H9 (cell line): ENCODE data around the gene DNASE1L2. TPM values are rescaled to one million over a fixed set of nuclear protein-coding genes. Genes with fewer than 3 reads are reported as not detected.

Experiments used
- DNase-seq: peaks from one replicate; pipeline ENCODE4 v3.0.0-alpha.2; 2017
- H2AFZ ChIP-seq: one replicate; pipeline ENCODE4 v1.6.1; 2013; ENCODE audit warnings: mild to moderate bottlenecking, low read length, control low read depth, moderate library complexity
- H2AK5ac ChIP-seq: 2 replicates; pipeline ENCODE4 v1.6.1; 2013; ENCODE audit warnings: low read length, control low read depth, mixed read lengths; ENCODE audit not compliant: insufficient read length
- H2BK120ac ChIP-seq: one replicate; pipeline ENCODE4 v1.6.1; 2013; ENCODE audit warnings: low read depth, mild to moderate bottlenecking, low read length, control low read depth, inconsistent platforms; ENCODE audit not compliant: poor library complexity, severe bottlenecking
- H2BK12ac ChIP-seq: 2 replicates; pipeline ENCODE4 v1.6.1; 2013; ENCODE audit warnings: low read length, control low read depth, mixed read lengths, low read depth; ENCODE audit not compliant: insufficient read length
- H2BK15ac ChIP-seq: 2 replicates; pipeline ENCODE4 v1.6.1; 2013; ENCODE audit warnings: low read depth, low read length, control low read depth
- H2BK20ac ChIP-seq: one replicate; pipeline ENCODE4 v1.6.1; 2013; ENCODE audit warnings: low read depth, mild to moderate bottlenecking, low read length, control low read depth, inconsistent platforms; ENCODE audit not compliant: poor library complexity, severe bottlenecking
- H2BK5ac ChIP-seq: 2 replicates; pipeline ENCODE4 v1.6.1; 2013; ENCODE audit warnings: low read length, control low read depth, mixed read lengths; ENCODE audit not compliant: insufficient read length
- H3K14ac ChIP-seq: 2 replicates; pipeline ENCODE4 v1.6.1; 2013; ENCODE audit warnings: low read length, control low read depth; ENCODE audit not compliant: insufficient read depth
- H3K18ac ChIP-seq: 2 replicates; pipeline ENCODE4 v1.6.1; 2013; ENCODE audit warnings: low read depth, mild to moderate bottlenecking, mixed read lengths, low read length, control low read depth; ENCODE audit not compliant: insufficient read length
- H3K23ac ChIP-seq: 2 replicates; pipeline ENCODE4 v1.6.1; 2013; ENCODE audit warnings: low read length, control low read depth, mixed read lengths, low read depth; ENCODE audit not compliant: insufficient read length
- H3K23me2 ChIP-seq: 2 replicates; pipeline ENCODE4 v1.6.1; 2013; ENCODE audit warnings: low read depth, mild to moderate bottlenecking, mixed read lengths, low read length, control low read depth; ENCODE audit not compliant: insufficient read length, poor library complexity, severe bottlenecking
- H3K27ac ChIP-seq: 2 replicates; pipeline ENCODE4 v1.5.1; 2013; ENCODE audit warnings: low read length, control low read depth, mixed read lengths, low read depth; ENCODE audit not compliant: insufficient read length
- H3K27me3 ChIP-seq: 2 replicates; pipeline ENCODE4 v1.6.1; 2013; ENCODE audit warnings: low read length, control low read depth, inconsistent platforms; ENCODE audit not compliant: insufficient read depth
- H3K4ac ChIP-seq: 2 replicates; pipeline ENCODE4 v1.6.1; 2013; ENCODE audit warnings: low read depth, mild to moderate bottlenecking, control low read depth, inconsistent platforms, low read length, moderate library complexity
- H3K4me1 ChIP-seq: 2 replicates; pipeline ENCODE4 v1.6.1; 2013; ENCODE audit warnings: low read length, control low read depth, inconsistent platforms; ENCODE audit not compliant: insufficient read depth
- H3K4me2 ChIP-seq: 2 replicates; pipeline ENCODE4 v1.6.1; 2013; ENCODE audit warnings: low read length, control low read depth, mixed read lengths; ENCODE audit not compliant: insufficient read length, insufficient read depth
- H3K56ac ChIP-seq: 2 replicates; pipeline ENCODE4 v1.6.1; 2013; ENCODE audit warnings: low read depth, mild to moderate bottlenecking, mixed read lengths, low read length, control low read depth; ENCODE audit not compliant: insufficient read length
- H3K79me1 ChIP-seq: 2 replicates; pipeline ENCODE4 v1.6.1; 2013; ENCODE audit warnings: low read depth, mild to moderate bottlenecking, moderate library complexity, low read length, control low read depth, inconsistent platforms; ENCODE audit not compliant: insufficient read depth, poor library complexity, severe bottlenecking
- H3K79me2 ChIP-seq: 2 replicates; pipeline ENCODE4 v1.6.1; 2013; ENCODE audit warnings: low read length, control low read depth, inconsistent platforms; ENCODE audit not compliant: insufficient read depth
- H3K9ac ChIP-seq: 2 replicates; pipeline ENCODE4 v1.6.1; 2013; ENCODE audit warnings: low read length, control low read depth, mixed read lengths; ENCODE audit not compliant: insufficient read length; ENCODE audit errors: extremely low read depth
- H3K9me3 ChIP-seq: one replicate; pipeline ENCODE4 v1.6.1; 2013; ENCODE audit warnings: low read depth, low read length, inconsistent platforms; ENCODE audit not compliant: control insufficient read depth
- H3T11ph ChIP-seq: one replicate; pipeline ENCODE4 v1.6.1; 2013; ENCODE audit warnings: mild to moderate bottlenecking, low read length, control low read depth, inconsistent platforms
- H4K20me1 ChIP-seq: one replicate; pipeline ENCODE4 v1.6.1; 2013; ENCODE audit not compliant: control insufficient read depth, insufficient read length, insufficient read depth
- H4K5ac ChIP-seq: 2 replicates; pipeline ENCODE4 v1.6.1; 2013; ENCODE audit warnings: low read depth, mild to moderate bottlenecking, mixed read lengths, low read length, control low read depth; ENCODE audit not compliant: insufficient read length
- H4K8ac ChIP-seq: replicated peaks from 2 replicates; pipeline ENCODE4 v1.6.1; 2013; ENCODE audit warnings: low read length, control low read depth, mixed read lengths, low read depth; ENCODE audit not compliant: insufficient read length
- H4K91ac ChIP-seq: 2 replicates; pipeline ENCODE4 v1.6.1; 2013; ENCODE audit warnings: low read depth, mild to moderate bottlenecking, moderate library complexity, mixed read lengths, low read length, control low read depth; ENCODE audit not compliant: insufficient read length
- H3K27ac Mint-ChIP-seq, 3 experiments: 2 replicates in 2 of 3; 3 replicates in 1 of 3; pipeline ENCODE4 v1.8.0; 2020 to 2021; ENCODE audit warnings: mixed read lengths in 3 of 3, mild to moderate bottlenecking in 1 of 3, moderate library complexity in 1 of 3
- H3K27me3 Mint-ChIP-seq: 2 replicates; pipeline ENCODE4 v1.8.0; 2021; ENCODE audit warnings: low read depth, mild to moderate bottlenecking, moderate library complexity, mixed read lengths
- H3K36me3 Mint-ChIP-seq, 3 experiments: 2 replicates in 2 of 3; 3 replicates in 1 of 3; pipeline ENCODE4 v1.8.0; 2020 to 2021; ENCODE audit warnings: low read depth in 3 of 3, mixed read lengths in 3 of 3; ENCODE audit not compliant: insufficient read depth in 1 of 3
- H3K4me1 Mint-ChIP-seq, 2 experiments: 2 replicates each; pipeline ENCODE4 v1.8.0; 2020; ENCODE audit warnings: mixed read lengths in 2 of 2
- H3K4me3 Mint-ChIP-seq, 2 experiments: 2 replicates in 1 of 2; 3 replicates in 1 of 2; pipeline ENCODE4 v1.8.0; 2020 to 2021; ENCODE audit warnings: mild to moderate bottlenecking in 2 of 2, mixed read lengths in 2 of 2, moderate library complexity in 1 of 2
- H3K9me3 Mint-ChIP-seq, 2 experiments: 2 replicates in 1 of 2; 3 replicates in 1 of 2; pipeline ENCODE4 v1.8.0; 2020; ENCODE audit warnings: mild to moderate bottlenecking in 2 of 2, mixed read lengths in 2 of 2, moderate library complexity in 1 of 2
- WGBS: extraction: QIAGEN DNeasy Blood & Tissue Kit; methylation state at CpG from one replicate; pipeline ENCODE4 v1.1.7; 2013; ENCODE audit warnings: missing lambda C conversion rate, low lambda C conversion rate, mixed read lengths; ENCODE audit not compliant: insufficient read length; ENCODE audit errors: extremely low coverage; 5-methylcytosine and 5-hydroxymethylcytosine counted together
- total RNA-seq: library from RNA; stranded (reverse); gene quantifications from 2 replicates; pipeline ENCODE4 v1.2.1, GENCODE V29; 2021
- TF ChIP-seq, protein P1 (sequence below): fragments of 200-600 bp; sonication (generic); conservative IDR thresholded peaks from 3 replicates; pipeline ENCODE4 v1.8.0; 2021; ENCODE audit warnings: antibody characterized with exemption, mild to moderate bottlenecking

Gene DNASE1L2
- total RNA-seq, 1 experiment from 2014 or later: 2.5 TPM

DNA sequence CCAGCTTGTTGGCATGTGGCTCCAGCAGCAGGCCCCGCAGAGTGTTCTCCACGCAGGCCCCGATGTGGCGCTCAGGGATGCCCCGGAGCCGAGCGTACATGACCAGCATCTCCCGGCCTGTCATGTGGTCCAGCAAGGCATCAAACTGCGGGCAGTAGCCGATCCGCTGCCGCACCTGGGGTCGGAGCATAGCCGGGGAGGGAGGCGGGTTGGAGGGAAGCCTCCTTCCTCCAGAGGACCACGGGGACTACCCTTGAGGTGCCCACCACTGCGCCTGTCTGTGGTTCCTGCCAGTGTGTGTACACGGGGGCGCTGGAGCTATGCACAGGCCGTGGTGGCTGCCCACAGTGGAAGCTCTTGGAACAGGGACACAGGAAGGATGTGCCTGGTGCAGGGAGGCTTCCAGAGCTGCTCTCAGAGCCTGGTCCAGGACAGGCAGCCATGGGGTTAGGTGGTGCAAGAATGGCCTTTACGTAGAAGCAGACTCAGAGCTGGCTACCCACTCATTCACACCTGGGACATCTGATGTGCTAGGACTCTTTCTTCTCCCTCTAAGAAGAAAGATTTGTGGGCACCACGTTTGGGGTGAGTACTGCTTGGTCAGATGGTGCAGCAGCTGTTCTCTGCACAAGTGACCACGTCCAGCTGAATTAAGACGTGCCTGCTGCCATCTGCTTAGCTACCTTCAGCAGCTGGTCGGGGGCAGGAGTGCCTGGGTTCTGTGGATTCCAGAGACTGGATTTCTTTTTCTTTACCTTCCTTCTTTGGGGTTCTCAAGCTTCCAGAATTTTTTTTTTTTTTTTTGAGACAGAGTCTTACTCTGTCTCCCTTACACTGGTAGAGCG is 42.9 kb downstream of the DNASE1L2 start:
- H3K14ac ChIP-seq: no peak overlapping the region; the same call in 1 of the 2 replicates
- H4K5ac ChIP-seq: no peak overlapping the region
- no peak overlapping the region for H3T11ph ChIP-seq
- H2BK120ac ChIP-seq: no peak overlapping the region
- no peak overlapping the region for H2BK5ac ChIP-seq
- H2BK15ac ChIP-seq: no peak overlapping the region
- H2AK5ac ChIP-seq: no peak overlapping the region
- no peak overlapping the region for H3K23ac ChIP-seq
- Mint-ChIP-seq H3K9me3 (no peaks in the 10 kb centered on the region), H3K36me3 (no peaks in the 10 kb centered on the region; a peak in 1 of 7 replicates), H3K4me1 (peaks cover 5 to 17% of the 10 kb centered on the region in 2 experiments), H3K27me3 (peaks cover 7% of the 10 kb centered on the region; the same call in 1 of the 2 replicates), H3K27ac (no peak overlapping the region), H3K4me3 (no peak overlapping the region)
- no peak overlapping the region for H2AFZ ChIP-seq
- no peak overlapping the region for H3K9ac ChIP-seq
- H3K18ac ChIP-seq: no peak overlapping the region
- H3K9me3 ChIP-seq: no peaks in the 10 kb centered on the region
- no CpG with 5 or more reads among the region's 26 CpGs for WGBS
- no peak overlapping the region for H2BK12ac ChIP-seq
- no peaks in the 10 kb centered on the region for H3K27me3 ChIP-seq
- TF ChIP-seq, protein P1, sequence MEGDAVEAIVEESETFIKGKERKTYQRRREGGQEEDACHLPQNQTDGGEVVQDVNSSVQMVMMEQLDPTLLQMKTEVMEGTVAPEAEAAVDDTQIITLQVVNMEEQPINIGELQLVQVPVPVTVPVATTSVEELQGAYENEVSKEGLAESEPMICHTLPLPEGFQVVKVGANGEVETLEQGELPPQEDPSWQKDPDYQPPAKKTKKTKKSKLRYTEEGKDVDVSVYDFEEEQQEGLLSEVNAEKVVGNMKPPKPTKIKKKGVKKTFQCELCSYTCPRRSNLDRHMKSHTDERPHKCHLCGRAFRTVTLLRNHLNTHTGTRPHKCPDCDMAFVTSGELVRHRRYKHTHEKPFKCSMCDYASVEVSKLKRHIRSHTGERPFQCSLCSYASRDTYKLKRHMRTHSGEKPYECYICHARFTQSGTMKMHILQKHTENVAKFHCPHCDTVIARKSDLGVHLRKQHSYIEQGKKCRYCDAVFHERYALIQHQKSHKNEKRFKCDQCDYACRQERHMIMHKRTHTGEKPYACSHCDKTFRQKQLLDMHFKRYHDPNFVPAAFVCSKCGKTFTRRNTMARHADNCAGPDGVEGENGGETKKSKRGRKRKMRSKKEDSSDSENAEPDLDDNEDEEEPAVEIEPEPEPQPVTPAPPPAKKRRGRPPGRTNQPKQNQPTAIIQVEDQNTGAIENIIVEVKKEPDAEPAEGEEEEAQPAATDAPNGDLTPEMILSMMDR: no peak
- H4K20me1 ChIP-seq: no peaks in the 10 kb centered on the region
- H3K79me2 ChIP-seq: no peaks in the 10 kb centered on the region
- H3K79me1 ChIP-seq: no peaks in the 10 kb centered on the region
- no peak overlapping the region for H2BK20ac ChIP-seq
- DNase-seq: no peak
- no peak overlapping the region for H4K91ac ChIP-seq
- no peak overlapping the region for H3K27ac ChIP-seq
- H3K4ac ChIP-seq: no peak overlapping the region
- no peaks in the 10 kb centered on the region for H3K23me2 ChIP-seq
- H4K8ac ChIP-seq: no peak overlapping the region
- no peaks in the 10 kb centered on the region for H3K4me1 ChIP-seq
- no peak overlapping the region for H3K56ac ChIP-seq
- no peak overlapping the region for H3K4me2 ChIP-seq
